ENCODE data around the gene HNRNPA2B1.
A peak's percentile ranks its signal among the peaks of the same experiment; 100 is the strongest.

HNRNPA2B1 gene

GRCh38 chr7:26192485-26193087 is 8.0 kb downstream of the HNRNPA2B1 start:
- no peak for DNase-seq (ENCODE audit: extremely low spot score)
- TF ChIP-seq ELF4 (IDR thresholded peaks at IDR 0.05) (0 out of 2 replicates have a peak, but pooled peaks have one; percentile 13), BHLHE40 (IDR thresholded peaks at IDR 0.05; ENCODE audit: borderline replicate concordance) (peak; percentile 41), FOXM1 (IDR thresholded peaks at IDR 0.05; ENCODE audit: borderline replicate concordance) (no peak), CTBP1 (IDR thresholded peaks at IDR 0.05; ENCODE audit: borderline replicate concordance) (no peak), NFRKB (IDR thresholded peaks at IDR 0.05) (peak; percentile 19; the same call in 1 of the 2 replicates)
- ChIA-PET CTCF (interaction anchor here (0.7 to 1.0 kb wide), 3 partner anchors 102 to 481 kb away, joined by 3 to 5 read pairs (median 4); no protein-coding TSS in a partner anchor), POLR2A (interaction anchor here (0.6 to 3.2 kb wide), 8 partner anchors 9 to 1071 kb away, joined by 3 to 31 read pairs (median 4); partner anchors contain the start of genes CBX3, HNRNPA2B1 and NFE2L3)

GRCh38 chr7:26191974-26192479 is 8.5 kb downstream of the HNRNPA2B1 start:
- CTCF ChIA-PET: interaction anchor here (0.7 to 1.0 kb wide), 3 partner anchors 101 to 481 kb away, joined by 3 to 5 read pairs (median 4); no protein-coding TSS in a partner anchor
- TF ChIP-seq LEF1 (IDR thresholded peaks at IDR 0.05; ENCODE audit: borderline replicate concordance) (no peak), ARNT (IDR thresholded peaks at IDR 0.05) (no peak), FOXM1 (IDR thresholded peaks at IDR 0.05; ENCODE audit: borderline replicate concordance) (no peak), SUZ12 (IDR thresholded peaks at IDR 0.05) (no peak), FOXK2 (IDR thresholded peaks at IDR 0.05) (no peak), FOXA1 (IDR thresholded peaks at IDR 0.05) (no peak), ELF4 (IDR thresholded peaks at IDR 0.05) (no peak), CTBP1 (IDR thresholded peaks at IDR 0.05; ENCODE audit: borderline replicate concordance) (no peak)
- DNase-seq (ENCODE audit: extremely low spot score): no peak
- POLR2A ChIA-PET: interaction anchor here (0.6 to 3.2 kb wide), 8 partner anchors 9 to 1070 kb away, joined by 3 to 31 read pairs (median 4); partner anchors contain the start of genes CBX3, HNRNPA2B1 and NFE2L3

- no peak for DNase-seq (ENCODE audit: extremely low spot score)
- no peak for TF ChIP-seq BHLHE40 (IDR thresholded peaks at IDR 0.05; ENCODE audit: borderline replicate concordance)
- no peak for TF ChIP-seq TARDBP (IDR thresholded peaks at IDR 0.05)
- no peak for TF ChIP-seq ELF4 (IDR thresholded peaks at IDR 0.05)
- no peak for TF ChIP-seq FOXM1 (IDR thresholded peaks at IDR 0.05; ENCODE audit: borderline replicate concordance)
- TF ChIP-seq HDGF (IDR thresholded peaks at IDR 0.05; ENCODE audit: borderline replicate concordance): no peak
- TF ChIP-seq FOXK2 (IDR thresholded peaks at IDR 0.05): no peak
- TF ChIP-seq PKNOX1 (IDR thresholded peaks at IDR 0.05): no peak
- TF ChIP-seq LEF1 (IDR thresholded peaks at IDR 0.05; ENCODE audit: borderline replicate concordance): no peak
- no peak for TF ChIP-seq ZNF384 (IDR thresholded peaks at IDR 0.05)
- TF ChIP-seq FOXA1 (IDR thresholded peaks at IDR 0.05): no peak
- no peak for TF ChIP-seq NFRKB (IDR thresholded peaks at IDR 0.05)
- TF ChIP-seq ARNT (IDR thresholded peaks at IDR 0.05): no peak
- POLR2A ChIA-PET: interaction anchor here (1.0 to 3.2 kb wide), 3 partner anchors 10 to 970 kb away, joined by 4 to 31 read pairs (median 4); partner anchors contain the start of genes CBX3, HNRNPA2B1 and NFE2L3
- CTCF ChIA-PET: interaction anchor here (1.0 kb wide), 1 partner anchor 101 kb away, joined by 3 read pairs; no protein-coding TSS in a partner anchor
These were observed 9.1 kb downstream of the HNRNPA2B1 start for GRCh38 chr7:26191233-26191973.

- TF ChIP-seq PKNOX1 (IDR thresholded peaks at IDR 0.05): no peak
- no peak for TF ChIP-seq FOXK2 (IDR thresholded peaks at IDR 0.05)
- no peak for TF ChIP-seq SUZ12 (IDR thresholded peaks at IDR 0.05)
- TF ChIP-seq NFRKB (IDR thresholded peaks at IDR 0.05): no peak
- no peak for TF ChIP-seq L3MBTL2 (conservative IDR thresholded peaks at IDR 0.05)
- no peak for TF ChIP-seq SP1 (IDR thresholded peaks at IDR 0.05)
- no peak for DNase-seq (ENCODE audit: extremely low spot score)
- POLR2A ChIA-PET: interaction anchor here (3.2 to 3.4 kb wide), 2 partner anchors 9 to 11 kb away, joined by 31 to 46 read pairs; partner anchors contain the start of genes CBX3 and HNRNPA2B1
- CTCF ChIA-PET: no interaction called here
These were observed 10.1 kb downstream of the HNRNPA2B1 start for GRCh38 chr7:26190417-26190869.

- no peak for DNase-seq (ENCODE audit: extremely low spot score)
- POLR2A ChIA-PET: interaction anchor here (0.8 to 3.4 kb wide), 2 partner anchors 10 to 19 kb away, joined by 3 to 46 read pairs; partner anchors contain the start of genes CBX3 and HNRNPA2B1
- CTCF ChIA-PET: no interaction called here
- no peak for TF ChIP-seq BHLHE40 (IDR thresholded peaks at IDR 0.05; ENCODE audit: borderline replicate concordance)
- no peak for TF ChIP-seq FOXM1 (IDR thresholded peaks at IDR 0.05; ENCODE audit: borderline replicate concordance)
- TF ChIP-seq NFRKB (IDR thresholded peaks at IDR 0.05): no peak; the same call in 1 of the 2 replicates
- TF ChIP-seq SUZ12 (IDR thresholded peaks at IDR 0.05): no peak
- TF ChIP-seq PKNOX1 (IDR thresholded peaks at IDR 0.05): no peak
- TF ChIP-seq ELF4 (IDR thresholded peaks at IDR 0.05): no peak
- TF ChIP-seq L3MBTL2 (conservative IDR thresholded peaks at IDR 0.05): no peak
- no peak for TF ChIP-seq CTBP1 (IDR thresholded peaks at IDR 0.05; ENCODE audit: borderline replicate concordance)
- TF ChIP-seq LEF1 (IDR thresholded peaks at IDR 0.05; ENCODE audit: borderline replicate concordance): no peak
- no peak for TF ChIP-seq FOXA1 (IDR thresholded peaks at IDR 0.05)
- no peak for TF ChIP-seq FOXK2 (IDR thresholded peaks at IDR 0.05)
- no peak for TF ChIP-seq ARNT (IDR thresholded peaks at IDR 0.05)
- no peak for TF ChIP-seq SP1 (IDR thresholded peaks at IDR 0.05)
- no peak for TF ChIP-seq ZNF384 (IDR thresholded peaks at IDR 0.05)
- TF ChIP-seq TARDBP (IDR thresholded peaks at IDR 0.05): no peak
- no peak for TF ChIP-seq HDGF (IDR thresholded peaks at IDR 0.05; ENCODE audit: borderline replicate concordance)
These were observed 10.8 kb downstream of the HNRNPA2B1 start for GRCh38 chr7:26189697-26190096.

Data from HEK293T (cell line).